Common myeloid progenitor, CD34-positive (primary cell): Measurements from ENCODE around the gene DAPK2.

Source experiments
- CTCF ChIA-PET: fragments of 350-600 bp; sonication (Branson Sonifier 250); formaldehyde crosslinking; loops from one replicate; lab custom pipeline; 2021; ENCODE audit warnings: antibody characterized with exemption; lab: Charles Lee
- POLR2A ChIA-PET: fragments of 350-600 bp; sonication (Branson Sonifier 250); formaldehyde crosslinking; loops from one replicate; lab custom pipeline; 2021; ENCODE audit warnings: antibody characterized with exemption; lab: Charles Lee
- DNase-seq, 3 donors: peaks; one replicate each; pipeline versions ENCODE4 v3.0.0 to v3.0.0-alpha.2; 2013
- H3K27ac ChIP-seq, 2 experiments: 1 replicate in 1 of 2; 2 replicates in 1 of 2; pipeline ENCODE4 v1.7.0; 2013; ENCODE audit warnings: inconsistent platforms in 2 of 2, low read length in 2 of 2, mild to moderate bottlenecking in 2 of 2, low read depth in 1 of 2, moderate library complexity in 1 of 2; ENCODE audit not compliant: severe bottlenecking in 2 of 2, insufficient read depth in 1 of 2, poor library complexity in 1 of 2
- H3K27me3 ChIP-seq, 5 experiments: replicated peaks in 2 of 5; 1 replicate in 3 of 5; 2 replicates in 2 of 5; pipeline versions ENCODE4 v1.6.1 to v1.7.0; 2013; ENCODE audit warnings: low read length in 4 of 5, mild to moderate bottlenecking in 2 of 5, moderate library complexity in 2 of 5, inconsistent platforms in 1 of 5; ENCODE audit not compliant: insufficient read depth in 5 of 5, control insufficient read depth in 4 of 5
- H3K36me3 ChIP-seq, 4 experiments: 1 replicate in 2 of 4; 2 replicates in 2 of 4; pipeline versions ENCODE4 v1.6.1 to v1.7.0; 2013; ENCODE audit warnings: low read length in 3 of 4, control low read depth in 1 of 4, mild to moderate bottlenecking in 1 of 4; ENCODE audit not compliant: control insufficient read depth in 4 of 4, insufficient read depth in 4 of 4
- H3K4me1 ChIP-seq, 4 experiments: 1 replicate in 3 of 4; 2 replicates in 1 of 4; pipeline versions ENCODE4 v1.6.1 to v1.7.1; 2013; ENCODE audit warnings: low read length in 3 of 4, mild to moderate bottlenecking in 3 of 4, control low read depth in 1 of 4, inconsistent platforms in 1 of 4, moderate library complexity in 1 of 4; ENCODE audit not compliant: control insufficient read depth in 4 of 4, insufficient read depth in 4 of 4; ENCODE audit errors: control extremely low read depth in 1 of 4
- H3K4me3 ChIP-seq, 7 experiments: 1 replicate in 4 of 7; 2 replicates in 3 of 7; pipeline versions ENCODE4 v1.5.1 to v1.7.0; 2013; ENCODE audit warnings: mild to moderate bottlenecking in 7 of 7, low read length in 6 of 7, moderate library complexity in 6 of 7, inconsistent platforms in 2 of 7, low read depth in 2 of 7, control low read depth in 1 of 7; ENCODE audit not compliant: insufficient read depth in 4 of 7, control insufficient read depth in 1 of 7; ENCODE audit errors: extremely low read depth in 1 of 7
- H3K9me3 ChIP-seq, 5 experiments: 1 replicate in 4 of 5; 2 replicates in 1 of 5; pipeline versions ENCODE4 v1.6.1 to v1.7.1; 2013; ENCODE audit warnings: low read length in 4 of 5, mild to moderate bottlenecking in 2 of 5, inconsistent platforms in 1 of 5, low read depth in 1 of 5, moderate library complexity in 1 of 5; ENCODE audit not compliant: control insufficient read depth in 4 of 5, insufficient read depth in 2 of 5; ENCODE audit errors: control extremely low read depth in 1 of 5
- WGBS: methylation state at CpG from one replicate; pipeline ENCODE4 v1.1.5; 2013; ENCODE audit not compliant: insufficient coverage; 5-methylcytosine and 5-hydroxymethylcytosine counted together

Gene DAPK2

DNA sequence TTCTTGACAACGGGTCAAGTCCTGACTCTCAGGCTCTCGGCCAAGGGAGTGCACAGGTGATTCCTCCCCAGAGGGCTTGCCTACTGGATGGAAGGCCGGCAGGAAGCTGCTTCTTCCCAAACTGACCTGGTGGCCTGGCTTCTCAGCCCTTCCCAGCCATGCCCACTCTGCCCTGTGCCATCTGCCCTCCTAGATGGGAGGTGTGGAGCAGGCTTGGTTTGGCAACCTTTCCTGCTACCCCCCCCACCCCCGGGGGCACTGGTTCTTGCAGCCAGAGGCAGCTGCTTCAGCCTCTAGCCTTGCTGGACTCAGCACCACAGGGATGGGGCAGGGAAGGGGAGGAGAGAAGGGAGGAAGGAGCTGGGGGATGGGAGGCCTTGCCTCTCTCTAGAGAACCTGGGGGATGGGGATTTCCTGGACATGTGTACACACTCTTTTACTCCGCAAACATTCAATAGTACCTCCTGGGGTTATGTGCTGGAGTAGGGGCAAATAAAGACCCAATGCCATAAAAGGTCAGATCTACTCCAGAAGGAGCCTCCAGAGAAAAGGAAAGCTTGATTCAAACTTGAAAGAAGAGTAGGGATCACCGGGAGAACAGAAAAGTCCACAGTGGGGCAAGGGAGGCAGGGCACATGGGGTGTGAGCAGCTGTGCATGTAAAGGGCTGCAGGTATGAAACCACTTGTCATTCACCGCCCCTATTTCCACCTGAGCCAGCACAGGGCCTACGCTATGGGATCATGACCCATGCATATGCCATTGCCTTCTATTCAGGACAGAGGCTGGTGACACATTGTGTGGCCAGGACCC lies 4.2 kb upstream of the DAPK2 start:
- H3K36me3 ChIP-seq = no peaks in the 10 kb centered on the region

DNA sequence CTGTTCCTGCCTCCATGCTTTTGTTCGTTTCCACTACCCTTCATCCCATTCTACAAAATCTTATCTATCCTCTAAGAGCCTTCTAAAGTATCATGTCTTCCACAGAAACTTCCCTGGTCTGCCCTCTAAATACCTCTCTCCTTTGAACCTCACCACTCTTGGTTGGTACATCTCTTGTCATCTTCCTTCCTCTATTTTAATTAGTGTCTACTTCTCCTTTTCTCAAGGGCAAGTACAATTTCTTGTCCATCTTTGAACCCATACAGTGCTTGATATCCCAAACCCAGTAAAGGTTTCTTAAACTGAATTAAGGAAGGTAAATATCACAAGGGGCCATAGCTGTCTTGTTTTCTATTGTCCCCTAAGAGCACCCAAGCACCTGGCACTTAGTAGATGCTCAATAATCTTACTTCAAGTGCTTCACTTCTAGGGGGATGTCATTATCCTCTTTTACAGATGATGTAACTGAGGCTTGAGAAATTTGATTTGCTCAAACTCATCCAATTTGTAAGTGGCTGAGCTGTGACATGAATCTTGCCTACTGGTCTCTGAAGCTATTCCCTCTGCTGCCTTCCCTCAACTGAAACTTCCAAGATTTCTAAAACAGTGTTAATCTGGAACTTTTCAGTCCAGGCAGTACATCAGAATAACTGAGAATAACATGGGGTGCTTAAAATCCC lies 2.6 kb upstream of the DAPK2 start:
- H3K27me3 ChIP-seq = peaks cover 0 to 7% (median 6%) of the 10 kb centered on the region in 5 experiments
- H3K36me3 ChIP-seq = no peaks in the 10 kb centered on the region
- WGBS = 94% methylated on average over 1 of the region's 1 CpG
- no peak overlapping the region for H3K27ac ChIP-seq
- no peaks in the 10 kb centered on the region for H3K9me3 ChIP-seq
- no peak overlapping the region for H3K4me3 ChIP-seq
- ChIA-PET POLR2A (no interaction called here), CTCF (interaction anchor here (0.5 to 3.7 kb wide), 8 partner anchors 13 to 297 kb away, joined by 3 to 14 read pairs (median 5); no protein-coding TSS in a partner anchor)
- H3K4me1 ChIP-seq = peaks cover 10 to 42% (median 27%) of the 10 kb centered on the region in 4 experiments
- DNase-seq = peak in 2 of 3 donors; percentile 35 to 40

More for the DNA sequence above, 4.2 kb upstream of the DAPK2 start:
- 99% methylated on average over 4 of the region's 8 CpGs for WGBS
- Histone ChIP-seq H3K4me3 (no peak overlapping the region), H3K27me3 (peaks cover 0 to 7% (median 5%) of the 10 kb centered on the region in 5 experiments), H3K4me1 (peaks cover 7 to 28% (median 18%) of the 10 kb centered on the region in 4 experiments), H3K9me3 (no peaks in the 10 kb centered on the region), H3K27ac (no peak overlapping the region)
- POLR2A ChIA-PET = no interaction called here
- DNase-seq = no peak
- CTCF ChIA-PET = interaction anchor here (0.8 to 1.6 kb wide), 6 partner anchors 11 to 109 kb away, joined by 3 to 6 read pairs (median 3); no protein-coding TSS in a partner anchor

DNA sequence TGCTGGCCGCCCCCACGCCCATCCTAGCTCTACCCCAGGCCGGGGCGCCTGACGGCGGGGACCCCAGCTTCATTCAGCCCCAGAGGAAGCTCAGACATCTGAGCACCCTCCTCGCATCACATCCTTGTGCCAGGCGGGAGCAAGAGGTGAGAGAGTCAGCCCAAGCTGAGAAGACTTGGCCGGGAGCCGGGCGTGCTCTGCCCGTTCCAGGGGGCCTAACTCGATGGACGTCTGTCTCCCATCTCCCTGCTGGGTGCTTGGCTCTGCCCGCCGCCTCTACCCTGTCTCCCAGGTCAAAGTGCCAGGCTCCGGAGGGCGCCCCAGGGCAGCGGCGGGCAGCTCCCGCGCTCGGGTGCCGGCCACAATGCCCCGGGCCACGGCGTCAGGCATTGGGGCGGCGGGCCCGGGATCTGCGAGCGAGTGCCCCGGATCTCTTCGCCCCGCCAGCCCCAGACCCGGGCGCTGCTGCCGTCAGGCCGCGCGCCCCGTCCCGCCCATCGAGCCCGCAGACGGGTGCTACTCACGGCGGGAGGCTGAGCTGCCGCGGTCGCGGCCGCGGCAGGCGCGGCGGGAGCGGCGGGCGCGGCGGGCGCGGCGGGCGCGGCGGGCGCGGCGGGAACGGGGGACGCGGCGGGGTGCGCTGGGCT lies 388 bp downstream of the DAPK2 start:
- Histone ChIP-seq H3K4me3 (peak overlapping the region in 6 of 7 experiments; percentile 28 to 78 (median 62)), H3K9me3 (no peaks in the 10 kb centered on the region), H3K27ac (no peak overlapping the region), H3K36me3 (no peaks in the 10 kb centered on the region), H3K27me3 (peaks cover 0 to 7% (median 6%) of the 10 kb centered on the region in 5 experiments), H3K4me1 (peaks cover 10 to 46% (median 27%) of the 10 kb centered on the region in 4 experiments)
- peak in 2 of 3 donors; percentile 40 to 52 for DNase-seq
- WGBS = 30% methylated on average over 42 of the region's 76 CpGs
- ChIA-PET POLR2A (interaction anchor here (1.2 kb wide), 1 partner anchor 9 kb away, joined by 3 read pairs; no protein-coding TSS in a partner anchor), CTCF (interaction anchor here (0.7 to 3.7 kb wide), 18 partner anchors 9 to 219 kb away, joined by 3 to 14 read pairs (median 5); no protein-coding TSS in a partner anchor)

DNA sequence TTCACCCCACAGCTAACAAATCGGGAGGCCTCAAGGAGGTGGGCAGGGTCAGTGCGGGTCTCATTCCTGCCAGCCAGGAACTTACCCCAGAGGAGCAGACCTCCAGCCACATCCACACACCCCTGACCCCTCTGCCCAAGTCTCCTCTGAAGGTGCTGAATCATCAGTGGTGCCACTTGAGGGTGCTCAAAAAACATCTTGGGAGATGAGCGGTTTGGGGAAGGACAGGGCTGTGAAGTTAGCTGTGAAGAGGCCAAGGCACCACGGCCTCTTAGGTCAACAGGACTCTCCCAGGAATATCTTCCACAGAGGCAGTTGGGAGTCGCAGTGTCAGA lies 1.2 kb downstream of the DAPK2 start:
- Histone ChIP-seq H3K27ac (no peak overlapping the region), H3K4me3 (no peak overlapping the region), H3K4me1 (peaks cover 7 to 39% (median 23%) of the 10 kb centered on the region in 4 experiments), H3K9me3 (no peaks in the 10 kb centered on the region), H3K27me3 (peaks cover 0 to 7% (median 6%) of the 10 kb centered on the region in 5 experiments), H3K36me3 (no peaks in the 10 kb centered on the region)
- ChIA-PET CTCF (interaction anchor here (1.0 to 3.1 kb wide), 10 partner anchors 10 to 293 kb away, joined by 3 to 9 read pairs (median 5); no protein-coding TSS in a partner anchor), POLR2A (no interaction called here)
- DNase-seq = peak in 2 of 3 donors; percentile 18 to 34
- 73% methylated on average over 5 of the region's 5 CpGs for WGBS

DNA sequence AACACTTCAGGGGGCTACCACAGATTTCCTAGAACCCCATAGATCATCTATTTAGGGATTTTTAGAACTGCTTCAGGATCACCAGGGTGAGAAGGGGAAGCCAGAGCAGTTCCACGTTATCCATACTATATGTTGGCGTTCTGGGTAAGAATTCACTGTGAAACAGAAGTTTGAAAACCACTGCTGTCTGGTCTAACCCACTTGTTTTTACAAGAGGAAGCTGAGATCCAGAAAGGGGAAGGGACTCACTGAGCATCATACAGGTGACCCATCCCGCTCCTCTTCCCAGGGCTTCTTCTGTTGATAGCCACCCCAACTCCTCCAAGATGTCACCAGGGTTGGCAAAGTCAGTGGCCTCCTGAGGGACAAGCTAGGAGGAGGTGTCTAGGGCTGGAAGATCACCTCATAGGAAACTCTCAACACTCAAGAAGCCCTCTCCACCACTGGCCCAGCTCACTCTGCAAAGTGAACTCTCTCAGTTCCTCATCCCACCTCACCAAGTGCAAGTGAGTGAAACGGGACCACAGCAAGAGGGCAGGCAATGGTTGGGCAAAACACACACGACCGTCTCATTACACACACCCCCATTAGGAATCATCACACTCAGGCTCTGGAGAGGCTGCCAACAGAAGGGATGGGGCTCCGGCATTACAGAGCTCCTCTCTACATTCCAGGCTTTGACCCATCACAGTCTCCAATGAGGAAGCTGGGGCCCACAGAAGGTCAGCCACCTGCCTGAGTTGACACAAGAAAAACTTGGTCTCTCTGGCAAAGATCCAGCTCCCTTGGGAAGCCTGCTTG lies 1.8 kb downstream of the DAPK2 start:
- H3K27ac ChIP-seq = no peak overlapping the region
- CTCF ChIA-PET = interaction anchor here (0.6 to 3.1 kb wide), 8 partner anchors 14 to 292 kb away, joined by 3 to 8 read pairs (median 5); no protein-coding TSS in a partner anchor
- H3K4me1 ChIP-seq = peaks cover 7 to 39% (median 23%) of the 10 kb centered on the region in 4 experiments
- no peaks in the 10 kb centered on the region for H3K36me3 ChIP-seq
- peak in 2 of 3 donors; percentile 57 to 60 for DNase-seq
- 70% methylated on average over 3 of the region's 7 CpGs for WGBS
- no peak overlapping the region for H3K4me3 ChIP-seq
- peaks cover 0 to 7% (median 6%) of the 10 kb centered on the region in 5 experiments for H3K27me3 ChIP-seq
- H3K9me3 ChIP-seq = no peaks in the 10 kb centered on the region
- POLR2A ChIA-PET = interaction anchor here (0.6 kb wide), 1 partner anchor 930 kb away, joined by 4 read pairs; no protein-coding TSS in a partner anchor
